HS-27A (cell line): ENCODE measurements around the gene XXYLT1.
"Not testable (repeated sequence)": the region's sequence is repeated elsewhere in the genome, so short reads cannot be mapped to it uniquely, and the experiment has no call there.

ENCODE experiments used
- DNase-seq: peaks from one replicate; pipeline ENCODE4 v3.0.0-alpha.2; 2012; ENCODE audit warnings: low read depth, missing footprints

XXYLT1 gene

DNA sequence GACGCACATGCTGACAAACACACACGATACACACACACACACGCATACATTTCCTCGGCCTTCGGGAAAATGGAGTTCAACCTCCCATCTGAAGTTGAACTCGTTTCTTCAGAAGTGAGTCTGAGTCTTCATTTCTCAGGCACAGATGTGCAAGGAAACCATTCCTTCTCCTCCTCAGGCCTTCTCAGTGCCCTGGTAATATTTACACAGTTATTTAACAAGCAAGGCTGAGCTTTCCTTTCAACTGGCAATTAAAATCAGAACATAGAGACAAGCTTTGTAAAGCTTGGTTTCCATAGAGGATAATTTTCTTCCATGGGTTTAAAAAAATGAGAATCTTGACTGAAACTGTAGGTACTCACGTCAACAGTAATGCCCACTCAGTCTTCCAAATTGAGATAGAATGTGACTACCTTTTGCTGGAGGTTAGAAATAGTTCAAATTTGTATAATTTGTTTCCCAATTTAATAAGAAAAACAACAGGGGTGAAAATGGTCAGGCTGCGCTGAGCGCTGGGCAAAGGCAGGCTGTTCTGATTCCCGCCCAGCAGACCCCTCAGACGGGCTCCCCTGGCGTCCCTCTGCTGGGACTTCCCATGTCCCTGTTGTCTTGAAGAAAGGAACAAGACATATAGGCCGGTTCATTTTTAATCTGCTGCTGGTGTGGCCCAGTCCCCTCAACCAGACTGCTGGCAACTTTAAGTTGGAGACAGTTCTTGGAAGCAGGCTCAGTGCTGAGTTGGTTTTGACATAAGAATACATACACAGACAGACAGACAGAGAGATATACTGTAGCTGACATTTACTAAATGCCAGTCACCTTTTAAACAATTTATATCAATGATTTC is 174.3 kb downstream of the XXYLT1 start:
- DNase-seq = no peak

DNA sequence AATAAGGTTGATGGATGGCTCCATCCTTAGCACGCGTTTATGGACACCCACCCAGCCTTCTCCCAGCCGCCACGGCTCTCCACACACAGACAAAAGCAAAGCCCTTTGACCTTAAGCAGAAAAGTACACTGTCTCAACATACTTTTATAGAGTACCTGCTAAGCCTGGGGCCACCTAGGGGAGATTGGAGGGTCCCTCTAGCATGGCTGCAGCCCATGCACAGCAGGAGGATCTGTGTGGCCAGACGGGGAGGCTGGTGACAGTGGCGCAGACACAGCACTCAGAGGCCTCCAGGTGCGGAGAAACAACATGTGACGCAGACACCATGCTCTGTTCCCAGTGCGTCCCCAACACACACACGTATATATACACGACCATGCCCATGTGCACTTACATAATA is 174.9 kb downstream of the XXYLT1 start:
- no peak for DNase-seq

DNA sequence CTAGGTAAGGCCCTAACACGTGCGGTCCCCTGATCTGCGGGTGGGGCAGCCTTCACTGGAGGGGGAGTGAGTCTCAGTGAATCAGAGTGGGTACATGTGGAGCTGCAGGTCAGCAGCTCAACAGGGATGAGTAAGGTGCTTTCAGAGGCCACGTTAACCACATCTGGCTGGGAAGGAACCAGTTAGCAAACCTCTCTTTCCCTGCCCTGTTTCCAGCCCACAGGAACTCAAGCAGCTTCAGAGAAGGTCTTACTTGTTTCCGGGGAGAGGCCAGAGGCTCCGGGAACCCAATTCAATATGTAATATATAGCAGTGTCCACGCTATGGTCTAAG is 175.3 kb downstream of the XXYLT1 start:
- DNase-seq = no peak

DNA sequence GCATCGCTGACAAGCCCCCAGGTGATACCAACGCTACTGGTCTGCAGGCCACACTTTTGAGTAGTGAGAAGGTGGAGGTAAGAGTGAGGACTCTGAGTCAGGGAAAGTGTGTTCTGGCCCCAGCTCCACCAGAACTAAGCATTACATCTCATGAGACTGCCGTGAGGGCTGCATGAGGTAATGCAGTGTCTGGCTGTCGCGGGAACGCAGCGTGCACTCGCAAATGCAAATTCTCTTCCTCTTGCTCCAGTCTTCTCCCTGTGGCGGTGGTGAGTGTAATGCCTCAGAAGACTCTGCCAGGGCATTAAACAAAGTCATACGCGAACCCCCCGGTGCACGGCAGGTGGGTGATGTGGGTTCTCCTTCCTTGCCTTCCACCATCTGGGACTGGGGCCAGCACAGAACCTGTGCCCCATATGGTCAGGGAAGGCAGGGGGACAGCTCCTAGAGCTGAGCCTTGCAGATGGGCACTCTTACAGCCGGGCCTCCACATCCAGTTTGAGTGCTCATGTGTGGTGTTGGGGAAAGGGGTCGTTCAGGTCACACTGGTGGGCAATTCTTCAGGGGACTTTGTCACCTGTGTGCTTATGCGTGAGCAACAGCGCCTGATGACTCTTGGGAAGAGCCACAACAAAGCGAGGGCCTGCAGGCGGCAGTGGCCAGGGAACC is 175.8 kb downstream of the XXYLT1 start:
- DNase-seq = no peak

GRCh38 chr3:195094191-195094921 is 176.6 kb downstream of the XXYLT1 start:
- DNase-seq = no peak

DNA sequence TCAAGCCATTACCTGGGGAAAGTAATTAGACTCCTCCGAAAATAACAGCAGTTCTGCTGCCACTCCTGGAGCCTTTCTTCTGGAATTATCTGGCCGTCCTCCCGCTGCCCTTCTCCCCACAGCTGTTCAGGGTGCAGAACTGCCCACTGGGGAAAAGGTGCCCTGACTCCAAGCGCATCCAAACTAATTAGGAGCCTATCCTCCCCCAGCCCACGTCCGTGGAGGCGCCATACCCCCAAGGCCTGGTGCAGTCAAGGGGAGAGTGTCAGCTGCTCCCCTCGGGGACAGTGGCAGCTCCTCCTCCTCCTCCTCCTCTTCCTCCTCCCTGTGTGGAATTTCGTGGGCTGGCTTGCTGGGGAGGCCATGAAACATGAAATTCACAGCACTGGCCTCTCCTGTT is 177.2 kb downstream of the XXYLT1 start:
- DNase-seq = no peak

DNA sequence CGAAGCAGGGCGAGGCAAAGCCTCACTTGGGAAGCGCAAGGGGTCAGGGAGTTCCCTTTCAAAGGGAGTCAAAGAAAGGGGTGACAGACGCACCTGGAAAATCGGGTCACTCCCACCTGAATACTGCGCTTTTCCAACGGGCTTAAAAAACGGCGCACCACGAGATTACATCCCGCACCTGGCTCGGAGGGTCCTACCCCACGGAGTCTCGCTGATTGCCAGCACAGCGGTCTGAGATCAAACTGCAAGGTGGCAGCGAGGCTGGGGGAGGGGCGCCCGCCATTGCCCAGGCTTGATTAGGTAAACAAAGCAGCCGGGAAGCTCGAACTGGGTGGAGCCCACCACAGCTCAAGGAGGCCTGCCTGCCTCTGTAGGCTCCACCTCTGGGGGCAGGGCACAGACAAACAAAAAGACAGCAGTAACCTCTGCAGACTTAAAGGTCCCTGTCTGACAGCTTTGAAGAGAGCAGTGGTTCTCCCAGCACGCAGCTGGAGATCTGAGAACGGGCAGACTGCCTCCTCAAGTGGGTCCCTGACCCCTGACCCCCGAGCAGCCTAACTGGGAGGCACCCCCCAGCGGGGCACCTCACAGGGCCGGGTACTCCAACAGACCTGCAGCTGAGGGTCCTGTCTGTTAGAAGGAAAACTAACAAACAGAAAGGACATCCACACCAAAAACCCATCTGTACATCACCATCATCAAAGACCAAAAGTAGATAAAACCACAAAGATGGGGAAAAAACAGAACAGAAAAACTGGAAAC is 182.9 kb downstream of the XXYLT1 start:
- DNase-seq = not testable (repeated sequence)

- DNase-seq = no peak
Observed at GRCh38 chr3:195087328-195087727, 183.6 kb downstream of the XXYLT1 start.

- DNase-seq = no peak
Observed at GRCh38 chr3:195086885-195087284, 184.1 kb downstream of the XXYLT1 start.

DNA sequence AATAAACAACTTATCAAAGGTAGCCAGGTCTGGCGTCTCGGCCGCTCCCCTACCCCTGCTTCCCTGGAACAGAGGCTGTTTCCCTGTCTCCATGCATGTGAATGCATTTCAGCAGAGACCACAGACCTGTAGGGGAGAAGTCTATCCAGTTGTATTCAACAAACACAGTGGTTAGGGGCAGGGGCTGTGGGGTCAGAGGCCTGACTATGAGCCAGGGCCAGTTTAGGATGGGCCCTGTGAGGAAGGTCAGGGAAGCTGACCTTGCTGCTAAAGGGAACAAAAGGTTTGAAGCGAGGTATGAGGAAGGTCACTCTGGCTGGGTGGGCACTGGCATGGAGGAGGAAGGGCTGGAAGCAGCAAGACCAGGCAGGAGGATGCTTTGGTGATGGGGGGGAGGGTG is 184.6 kb downstream of the XXYLT1 start:
- no peak for DNase-seq

- no peak for DNase-seq
Observed at GRCh38 chr3:195085356-195086130, 185.4 kb downstream of the XXYLT1 start.

GRCh38 chr3:195084746-195085145 is 186.2 kb downstream of the XXYLT1 start:
- no peak for DNase-seq

GRCh38 chr3:195083659-195084058 is 187.3 kb downstream of the XXYLT1 start:
- no peak for DNase-seq

- DNase-seq = no peak
Observed at GRCh38 chr3:195082811-195083210, 188.1 kb downstream of the XXYLT1 start.

GRCh38 chr3:195081242-195081963 is 189.6 kb downstream of the XXYLT1 start:
- no peak for DNase-seq

DNA sequence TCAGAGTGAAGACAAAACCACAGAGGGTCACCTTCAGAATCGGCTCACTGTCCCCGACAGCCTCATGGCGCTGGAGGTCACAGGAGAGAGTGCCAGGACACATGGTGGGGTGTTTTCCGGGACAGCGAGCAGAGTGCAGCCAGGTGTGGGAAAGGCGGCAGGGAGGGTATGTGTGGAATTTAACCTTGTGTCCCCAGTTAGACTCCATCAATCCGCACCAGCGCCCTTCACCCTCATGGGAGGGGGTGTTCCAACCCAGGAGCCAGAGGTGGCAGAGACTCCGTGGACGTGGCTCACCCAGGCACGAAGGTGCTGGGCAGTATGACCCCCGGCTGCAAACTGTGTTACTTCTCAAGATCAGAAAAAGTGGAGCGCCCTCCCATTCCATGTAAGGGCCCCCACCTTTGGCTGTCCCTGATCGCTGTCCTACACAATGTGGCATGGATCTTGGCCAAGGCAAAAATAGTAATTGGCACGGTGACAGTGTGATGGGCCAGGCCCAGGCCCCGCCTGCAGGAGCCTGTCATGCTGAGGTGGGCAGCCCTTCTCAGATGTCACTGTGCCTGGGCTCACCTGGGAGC is 190.3 kb downstream of the XXYLT1 start:
- no peak for DNase-seq

GRCh38 chr3:195080125-195080524 is 190.8 kb downstream of the XXYLT1 start:
- no peak for DNase-seq

DNA sequence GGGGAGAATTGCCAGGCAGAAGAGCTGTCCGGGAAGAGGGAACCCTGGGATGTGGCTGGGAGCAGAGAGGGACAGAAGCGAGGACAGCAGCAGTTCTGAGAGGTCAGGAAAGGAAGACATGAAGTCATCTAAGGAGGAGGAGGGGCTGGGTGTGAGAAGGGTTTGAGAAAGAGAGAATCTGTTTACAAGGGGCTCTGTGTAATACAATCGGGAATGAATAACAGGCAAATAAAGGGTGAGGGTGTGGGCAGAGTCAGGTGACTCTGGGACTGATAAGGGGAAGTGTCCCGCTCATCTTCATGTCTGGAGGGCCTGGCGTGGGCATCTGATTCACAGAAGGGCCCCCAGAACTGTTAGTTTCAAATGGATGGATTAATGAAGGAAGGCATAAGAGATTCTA is 191.3 kb downstream of the XXYLT1 start:
- DNase-seq = no peak

DNA sequence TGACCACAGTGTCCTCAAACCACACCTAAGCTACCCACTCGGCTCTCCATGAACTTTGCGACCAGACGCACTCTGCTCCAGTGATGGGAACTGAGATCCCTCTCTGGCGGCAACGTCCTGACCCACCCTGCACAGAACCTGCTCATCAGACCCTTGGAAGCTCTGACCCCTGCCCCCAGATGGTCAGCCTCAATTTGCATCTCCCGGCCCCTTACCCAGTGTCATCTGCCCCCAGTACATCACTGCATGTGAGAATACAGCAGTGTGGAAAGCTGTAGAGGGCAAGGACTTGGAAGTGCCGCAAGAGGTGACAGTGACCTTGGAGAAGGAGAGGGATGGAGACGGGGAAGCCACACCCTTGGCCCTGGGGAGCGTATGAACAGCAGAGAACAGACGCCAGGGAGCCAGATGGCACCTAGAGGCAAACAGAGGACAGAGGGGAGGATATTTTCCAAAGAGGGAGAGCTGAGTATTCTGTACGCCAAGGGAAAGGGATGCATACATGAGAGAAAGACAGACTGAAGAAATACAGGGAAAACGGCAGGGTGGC is 192.0 kb downstream of the XXYLT1 start:
- no peak for DNase-seq
